Endothelial cell of umbilical vein (primary cell): ENCODE results near the gene MED28. TPM values are rescaled to one million over a fixed set of nuclear protein-coding genes. Genes with fewer than 3 reads are reported as not detected.

ENCODE experiments used
- BruUV-seq: library from RNA; stranded (reverse); fragments of 400-500 nt; replicated peaks from 2 replicates; lab custom pipeline; 2021; lab: Mats Ljungman, UMichigan
- CTCF ChIA-PET: fragments of 300-600, 350-600 bp; sonication (Branson Sonifier 250); formaldehyde crosslinking; loops from one replicate; lab custom pipeline; 2021; ENCODE audit warnings: antibody characterized with exemption, inconsistent platforms; lab: Charles Lee
- POLR2A ChIA-PET: fragments of 300-600, 350-600 bp; sonication (Branson Sonifier 250); formaldehyde crosslinking; loops from one replicate; lab custom pipeline; 2021; ENCODE audit warnings: antibody characterized with exemption, inconsistent platforms; lab: Charles Lee
- DNase-seq: peaks from one replicate; pipeline ENCODE4 v3.0.0-alpha.2; 2011; ENCODE audit warnings: low read depth, low spot score
- FAIRE-seq: peaks from 2 replicates; lab custom pipeline; 2011; peaks lifted over from hg19 to GRCh38; lab: Jason Lieb, UNC
- H2AFZ ChIP-seq: 2 replicates; pipeline ENCODE4 v1.6.0; 2012; ENCODE audit warnings: low read depth, low read length, control low read depth, inconsistent platforms
- H3K27ac ChIP-seq: 2 replicates; pipeline ENCODE4 v1.5.1; 2011; ENCODE audit warnings: low read depth, mild to moderate bottlenecking, control low read depth, low read length, moderate library complexity; ENCODE audit not compliant: insufficient read depth
- H3K27me3 ChIP-seq, 2 experiments: 2 replicates each; pipeline versions ENCODE4 v1.6.0 to v1.6.1; 2011; ENCODE audit warnings: low read length in 2 of 2, mixed read lengths in 1 of 2; ENCODE audit not compliant: control insufficient read depth in 2 of 2, insufficient read depth in 2 of 2
- H3K36me3 ChIP-seq, 2 experiments: 2 replicates in 1 of 2; 3 replicates in 1 of 2; pipeline ENCODE4 v1.5.1; 2011; ENCODE audit warnings: low read length in 2 of 2, mild to moderate bottlenecking in 1 of 2, moderate library complexity in 1 of 2; ENCODE audit not compliant: control insufficient read depth in 2 of 2, insufficient read depth in 2 of 2; ENCODE audit errors: extremely low read depth in 1 of 2
- H3K4me1 ChIP-seq: 3 replicates; pipeline ENCODE4 v1.5.1; 2011; ENCODE audit warnings: mild to moderate bottlenecking, low read length; ENCODE audit not compliant: control insufficient read depth, insufficient read depth; ENCODE audit errors: extremely low read depth
- H3K4me2 ChIP-seq: 2 replicates; pipeline ENCODE4 v1.6.1; 2011; ENCODE audit warnings: low read length, control low read depth, mixed read lengths; ENCODE audit not compliant: insufficient read depth
- H3K4me3 ChIP-seq, 3 experiments: fragments of 200-600 bp in 1 of 3; sonication (generic), shearing (Covaris generic) in 1 of 3; replicated peaks in 1 of 3; 2 replicates each; pipeline ENCODE4 v1.5.1; 2011 to 2016; ENCODE audit warnings: control low read depth in 3 of 3, low read length in 3 of 3, mild to moderate bottlenecking in 2 of 3, inconsistent platforms in 1 of 3, low read depth in 1 of 3, moderate library complexity in 1 of 3; ENCODE audit not compliant: insufficient read depth in 1 of 3
- H3K79me2 ChIP-seq: 2 replicates; pipeline ENCODE4 v1.6.0; 2012; ENCODE audit warnings: low read length, inconsistent platforms; ENCODE audit not compliant: control insufficient read depth, insufficient read depth
- H3K9ac ChIP-seq: replicated peaks from 2 replicates; pipeline ENCODE3; 2011; ENCODE audit warnings: low read length, control low read depth; ENCODE audit not compliant: insufficient read depth; ENCODE audit errors: extremely low read depth
- H3K9me1 ChIP-seq: replicated peaks from 3 replicates; pipeline ENCODE4 v1.6.0; 2011; ENCODE audit warnings: mild to moderate bottlenecking, low read length; ENCODE audit not compliant: control insufficient read depth, insufficient read depth; ENCODE audit errors: extremely low read depth
- H3K9me3 ChIP-seq: replicated peaks from 2 replicates; pipeline ENCODE4 v1.5.1; 2012; ENCODE audit warnings: low read length, inconsistent platforms; ENCODE audit not compliant: control insufficient read depth, insufficient read depth
- H4K20me1 ChIP-seq: replicated peaks from 2 replicates; pipeline ENCODE3; 2011; ENCODE audit warnings: mild to moderate bottlenecking, low read length; ENCODE audit not compliant: control insufficient read depth, insufficient read depth; ENCODE audit errors: extremely low read depth
- EZH2 ChIP-seq: IDR thresholded peaks from 2 replicates; pipeline ENCODE4 v1.6.1; 2012; ENCODE audit warnings: borderline replicate concordance, low read depth, mild to moderate bottlenecking, moderate library complexity, low read length, inconsistent platforms; ENCODE audit not compliant: severe bottlenecking
- GATA2 ChIP-seq: IDR thresholded peaks from 2 replicates; pipeline ENCODE4 v1.7.0; 2011; ENCODE audit warnings: low read depth, mild to moderate bottlenecking, moderate library complexity, mixed read lengths, low read length; ENCODE audit not compliant: insufficient read length, insufficient read depth
- MYC ChIP-seq: IDR thresholded peaks from one replicate; pipeline ENCODE4 v1.6.1; 2011; ENCODE audit warnings: mild to moderate bottlenecking, low read depth, low read length
- POLR2A ChIP-seq: IDR thresholded peaks from 2 replicates; pipeline ENCODE4 v1.6.1; 2012; ENCODE audit warnings: low read depth, mild to moderate bottlenecking, control low read depth, low read length
- POLR2AphosphoS5 ChIP-seq: IDR thresholded peaks from 2 replicates; pipeline ENCODE4 v1.6.1; 2012; ENCODE audit warnings: low read depth, mild to moderate bottlenecking, control low read depth, low read length, moderate library complexity; ENCODE audit not compliant: insufficient read depth
- dilution Hi-C: fragments of 300-500 bp; cut with MboI; formaldehyde crosslinking; loops from one replicate; pipeline ENCODE4 v1.15.0; 2019; ENCODE audit warnings: low sequenced_read_pairs; ENCODE audit not compliant: extremely low pct_ligation_motif_present
- intact Hi-C: fragments of 100-400 bp; cut with micrococcal nuclease; formaldehyde crosslinking; loops from one replicate; pipeline ENCODE4 v1.10.0; 2022
- polyA plus RNA-seq, 4 experiments: library from polyadenylated mRNA; depleted of rRNA in 3 of 4; stranded (reverse) in 3 of 4; unstranded in 1 of 4; fragments of >200 nt; gene quantifications; 2 replicates each; pipeline versions ENCODE4 v1.2.1 to v1.2.3, GENCODE V29; 2011 to 2012; ENCODE audit warnings: missing spikeins in 1 of 4
- total RNA-seq: library from RNA; stranded (reverse); gene quantifications from 2 replicates; pipeline ENCODE4 v1.2.3, GENCODE V29; 2021
- TF ChIP-seq, protein P1 (sequence below), 2 donors: IDR thresholded peaks; 1 replicate in 1 of 2; 2 replicates in 1 of 2; pipeline ENCODE4 v1.5.1; 2011; ENCODE audit warnings: low read length in 2 of 2, mild to moderate bottlenecking in 2 of 2, moderate library complexity in 2 of 2, control low read depth in 1 of 2, inconsistent platforms in 1 of 2, low read depth in 1 of 2; ENCODE audit not compliant: insufficient read depth in 1 of 2; ENCODE audit errors: extremely low read depth in 1 of 2
- TF ChIP-seq, protein P2 (sequence below): IDR thresholded peaks from 2 replicates; pipeline ENCODE4 v1.6.1; 2011; ENCODE audit not compliant: insufficient read depth, insufficient read length

The MED28 gene
- total and polyA plus RNA-seq, 2 donors (not counting 3 experiments of a cell fraction or from before 2014, with no cell fraction given) = 10.0 to 49.1 TPM

DNA sequence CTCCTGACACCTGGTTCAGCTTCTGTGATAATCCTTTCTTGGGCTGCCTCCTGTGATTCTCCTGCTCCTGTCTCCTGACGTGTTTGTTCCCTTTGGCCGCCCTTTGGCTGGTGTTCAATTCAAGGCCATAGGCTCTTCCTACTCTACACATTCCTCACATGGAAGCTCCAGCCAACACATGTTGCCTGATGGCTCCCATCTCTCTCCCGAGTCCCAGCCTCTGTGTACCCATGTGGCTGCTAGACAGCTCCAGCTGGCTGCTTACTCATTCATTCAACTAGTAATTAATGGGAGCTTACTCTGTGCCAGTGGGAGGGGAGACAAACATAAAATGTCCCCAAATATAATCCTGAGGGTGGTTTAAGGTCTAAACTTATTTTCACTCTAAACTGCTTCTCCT lies 9.2 kb upstream of the MED28 start:
- H3K4me2 ChIP-seq = no peak overlapping the region
- DNase-seq (no peak), FAIRE-seq (no peak)
- no peak overlapping the region for H3K9ac ChIP-seq
- H3K79me2 ChIP-seq = no peaks in the 10 kb centered on the region
- ChIA-PET CTCF (interaction anchor here (1.1 to 1.4 kb wide), 2 partner anchors 9 to 14 kb away, joined by 3 to 4 read pairs; partner anchors contain the start of gene MED28), POLR2A (no interaction called here)
- H3K9me3 ChIP-seq = no peaks in the 10 kb centered on the region
- dilution Hi-C loops (no loop called here), intact Hi-C loops (no loop called here)
- H4K20me1 ChIP-seq = no peaks in the 10 kb centered on the region
- H2AFZ ChIP-seq = no peak overlapping the region
- H3K27ac ChIP-seq = no peak overlapping the region
- H3K36me3 ChIP-seq = peaks cover 15 to 33% of the 10 kb centered on the region in 2 experiments
- H3K27me3 ChIP-seq = no peaks in the 10 kb centered on the region
- TF ChIP-seq POLR2AphosphoS5 (no peak), MYC (no peak), GATA2 (no peak), EZH2 (no peak), POLR2A (no peak)
- TF ChIP-seq, protein P1, sequence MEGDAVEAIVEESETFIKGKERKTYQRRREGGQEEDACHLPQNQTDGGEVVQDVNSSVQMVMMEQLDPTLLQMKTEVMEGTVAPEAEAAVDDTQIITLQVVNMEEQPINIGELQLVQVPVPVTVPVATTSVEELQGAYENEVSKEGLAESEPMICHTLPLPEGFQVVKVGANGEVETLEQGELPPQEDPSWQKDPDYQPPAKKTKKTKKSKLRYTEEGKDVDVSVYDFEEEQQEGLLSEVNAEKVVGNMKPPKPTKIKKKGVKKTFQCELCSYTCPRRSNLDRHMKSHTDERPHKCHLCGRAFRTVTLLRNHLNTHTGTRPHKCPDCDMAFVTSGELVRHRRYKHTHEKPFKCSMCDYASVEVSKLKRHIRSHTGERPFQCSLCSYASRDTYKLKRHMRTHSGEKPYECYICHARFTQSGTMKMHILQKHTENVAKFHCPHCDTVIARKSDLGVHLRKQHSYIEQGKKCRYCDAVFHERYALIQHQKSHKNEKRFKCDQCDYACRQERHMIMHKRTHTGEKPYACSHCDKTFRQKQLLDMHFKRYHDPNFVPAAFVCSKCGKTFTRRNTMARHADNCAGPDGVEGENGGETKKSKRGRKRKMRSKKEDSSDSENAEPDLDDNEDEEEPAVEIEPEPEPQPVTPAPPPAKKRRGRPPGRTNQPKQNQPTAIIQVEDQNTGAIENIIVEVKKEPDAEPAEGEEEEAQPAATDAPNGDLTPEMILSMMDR (IDR thresholded peaks at IDR 0.05; ENCODE audit: extremely low read depth in 1 of 2, insufficient read depth in 1 of 2, low read depth in 1 of 2, low read length in 2 of 2) = no peak
- TF ChIP-seq, protein P2, sequence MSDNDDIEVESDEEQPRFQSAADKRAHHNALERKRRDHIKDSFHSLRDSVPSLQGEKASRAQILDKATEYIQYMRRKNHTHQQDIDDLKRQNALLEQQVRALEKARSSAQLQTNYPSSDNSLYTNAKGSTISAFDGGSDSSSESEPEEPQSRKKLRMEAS = no peak
- no TSS peak for BruUV-seq
- H3K9me1 ChIP-seq = no peaks in the 10 kb centered on the region
- no peak overlapping the region for H3K4me3 ChIP-seq
- H3K4me1 ChIP-seq = no peaks in the 10 kb centered on the region
